Testis (tissue), 3 donors: Measurements from ENCODE around the gene RALGPS1. TPM values are rescaled to one million over a fixed set of nuclear protein-coding genes. Genes with fewer than 3 reads are reported as not detected.

ENCODE experiments used
- DNase-seq: peaks from one replicate; pipeline ENCODE4 v3.0.0-alpha.2; 2019
- H3K27ac ChIP-seq, 2 donors: fragments of 200-600 bp; sonication (generic); one replicate each; pipeline ENCODE4 v1.5.1; 2019
- H3K27me3 ChIP-seq: fragments of 200-600 bp; sonication (generic); one replicate; pipeline ENCODE4 v1.5.1; 2019
- H3K36me3 ChIP-seq: fragments of 200-600 bp; sonication (generic); one replicate; pipeline ENCODE4 v1.5.1; 2017; ENCODE audit warnings: low read depth; ENCODE audit errors: missing control alignments
- H3K4me1 ChIP-seq: fragments of 200-600 bp; sonication (generic); one replicate; pipeline ENCODE4 v1.5.1; 2019
- H3K4me3 ChIP-seq, 2 donors: fragments of 200-600 bp; sonication (generic); one replicate each; pipeline ENCODE4 v1.5.1; 2017 to 2019
- H3K9me3 ChIP-seq: fragments of 200-600 bp; sonication (generic); one replicate; pipeline ENCODE4 v1.5.1; 2017
- CTCF ChIP-seq, 3 experiments: fragments of 450-650 bp in 2 of 3; fragments of 200-600 bp in 1 of 3; sonication (generic) in 1 of 3; IDR thresholded peaks; one replicate each; pipeline ENCODE4 v1.5.1; 2016 to 2019; ENCODE audit warnings: antibody characterized with exemption in 3 of 3, mild to moderate bottlenecking in 2 of 3, moderate library complexity in 1 of 3
- POLR2A ChIP-seq: fragments of 450-650 bp; IDR thresholded peaks from one replicate; pipeline ENCODE4 v1.6.1; 2017; ENCODE audit warnings: antibody characterized with exemption, mild to moderate bottlenecking, moderate library complexity
- WGBS, 2 donors: methylation state at CpG; one replicate each; pipeline ENCODE4 v1.1.5; 2018; 5-methylcytosine and 5-hydroxymethylcytosine counted together
- intact Hi-C: fragments of 100-400 bp; cut with DNase I; formaldehyde crosslinking; loops from one replicate; pipeline ENCODE4 v1.15.1; 2023; ENCODE audit warnings: low total_unique reads
- polyA plus RNA-seq: library from polyadenylated mRNA; stranded (reverse); fragments of 350-450 nt; fragmentation: Illumina TruSeq; extraction: RNeasy Lipid Tissue Mini Kit (QIAGEN cat#74804); gene quantifications from one replicate; pipeline ENCODE4 v1.2.3, GENCODE V29; 2014; ENCODE audit warnings: low read depth, low replicate concordance; ENCODE audit not compliant: insufficient read depth
- total RNA-seq, 2 donors: library from RNA; depleted of rRNA; stranded (reverse); fragments of >200 nt; gene quantifications; one replicate each; pipeline ENCODE4 v1.2.3, GENCODE V29; 2016

RALGPS1 gene
- total and polyA plus RNA-seq, 3 donors from 2014 or later, result 35.9 to 48.6 (median 36.9) TPM

GRCh38 chr9:127248241-127248640 is 333.7 kb downstream of the RALGPS1 start:
- H3K4me3 ChIP-seq, result no peak overlapping the region
- DNase-seq, result no peak
- TF ChIP-seq POLR2A, result no peak
- no peak for TF ChIP-seq CTCF (IDR thresholded peaks at IDR 0.05)
- no peaks in the 10 kb centered on the region for H3K4me1 ChIP-seq
- intact Hi-C loops, result no loop called here
- no peaks in the 10 kb centered on the region for H3K27me3 ChIP-seq
- WGBS, 2 donors, result 91 to 94% methylated on average over 3 of the region's 3 CpGs
- no peaks in the 10 kb centered on the region for H3K9me3 ChIP-seq
- H3K27ac ChIP-seq, result no peak overlapping the region
- no peaks in the 10 kb centered on the region for H3K36me3 ChIP-seq

- 88 to 90% methylated on average over 5 of the region's 5 CpGs for WGBS, 2 donors
- DNase-seq, result no peak
- H3K4me3 ChIP-seq, result no peak overlapping the region
- H3K27me3 ChIP-seq, result no peaks in the 10 kb centered on the region
- intact Hi-C loops, result no loop called here
- H3K4me1 ChIP-seq, result no peaks in the 10 kb centered on the region
- H3K27ac ChIP-seq, result no peak overlapping the region
- no peaks in the 10 kb centered on the region for H3K36me3 ChIP-seq
- H3K9me3 ChIP-seq, result no peaks in the 10 kb centered on the region
- TF ChIP-seq POLR2A (no peak), CTCF (IDR thresholded peaks at IDR 0.05) (no peak)
Measured at GRCh38 chr9:127249877-127250276, 335.3 kb downstream of the RALGPS1 start.

GRCh38 chr9:127250896-127251391 is 336.4 kb downstream of the RALGPS1 start:
- no peak overlapping the region for H3K27ac ChIP-seq
- H3K27me3 ChIP-seq, result no peaks in the 10 kb centered on the region
- H3K36me3 ChIP-seq, result no peaks in the 10 kb centered on the region
- no peaks in the 10 kb centered on the region for H3K4me1 ChIP-seq
- no peak for TF ChIP-seq CTCF (IDR thresholded peaks at IDR 0.05)
- no peak for TF ChIP-seq POLR2A
- 67 to 91% methylated on average over 3 of the region's 3 CpGs for WGBS, 2 donors
- H3K9me3 ChIP-seq, result no peaks in the 10 kb centered on the region
- intact Hi-C loops, result no loop called here
- no peak for DNase-seq
- no peak overlapping the region for H3K4me3 ChIP-seq

GRCh38 chr9:127252410-127253318 is 338.1 kb downstream of the RALGPS1 start:
- Histone ChIP-seq H3K4me3 (no peak overlapping the region), H3K4me1 (no peaks in the 10 kb centered on the region), H3K27ac (no peak overlapping the region), H3K27me3 (no peaks in the 10 kb centered on the region), H3K36me3 (no peaks in the 10 kb centered on the region), H3K9me3 (no peaks in the 10 kb centered on the region)
- no peak for TF ChIP-seq CTCF (IDR thresholded peaks at IDR 0.05)
- TF ChIP-seq POLR2A, result no peak
- intact Hi-C loops, result no loop called here
- WGBS, 2 donors, result 90 to 97% methylated on average over 4 of the region's 4 CpGs
- DNase-seq, result no peak
